SK-N-SH (cell line): ENCODE measurements around the gene TMX1. TPM values are rescaled to one million over a fixed set of nuclear protein-coding genes. Genes with fewer than 3 reads are reported as not detected.

Source experiments
- CTCF ChIA-PET: fragments of 300-600, 350-600 bp; formaldehyde crosslinking; extraction: SDS; loops from one replicate; lab custom pipeline; 2021; lab: Yijun Ruan, JAX
- POLR2A ChIA-PET: fragments of 350-600 bp; sonication (Branson Sonifier 250); formaldehyde crosslinking; extraction: SDS; loops from one replicate; lab custom pipeline; 2020; ENCODE audit warnings: antibody characterized with exemption, inconsistent platforms; lab: Yijun Ruan, JAX
- DNase-seq: peaks from one replicate; pipeline ENCODE4 v3.0.0; 2012
- H2AFZ ChIP-seq: fragments of 200-600 bp; sonication (generic); 2 replicates; pipeline ENCODE4 v1.8.1; 2016; ENCODE audit warnings: antibody characterized with exemption, mild to moderate bottlenecking, low read depth
- H3F3A ChIP-seq: fragments of 200-600 bp; sonication (generic); replicated peaks from 2 replicates; pipeline ENCODE3; 2016; ENCODE audit warnings: antibody characterized with exemption, mild to moderate bottlenecking; ENCODE audit not compliant: insufficient read depth
- H3K27ac ChIP-seq, 2 experiments: fragments of 200-500 bp in 1 of 2; fragments of 200-600 bp in 1 of 2; sonication (Bioruptor generic) in 1 of 2; sonication (generic), shearing (Covaris generic) in 1 of 2; 2 replicates each; pipeline versions ENCODE4 v1.5.1 to v1.6.1; 2014 to 2016; ENCODE audit warnings: low read depth in 2 of 2, inconsistent platforms in 1 of 2, low read length in 1 of 2, mild to moderate bottlenecking in 1 of 2, mixed read lengths in 1 of 2
- H3K27me3 ChIP-seq: fragments of 200-600 bp; sonication (generic), shearing (Covaris generic); 2 replicates; pipeline ENCODE4 v1.6.1; 2016; ENCODE audit warnings: mixed run types; ENCODE audit not compliant: insufficient read depth
- H3K36me3 ChIP-seq, 2 experiments: fragments of 200-500 bp in 1 of 2; fragments of 200-600 bp in 1 of 2; sonication (Bioruptor generic) in 1 of 2; sonication (generic) in 1 of 2; replicated peaks in 1 of 2; 2 replicates each; pipeline versions ENCODE3 to v1.5.1; 2014 to 2016; ENCODE audit warnings: low read length in 1 of 2, mild to moderate bottlenecking in 1 of 2; ENCODE audit not compliant: insufficient read depth in 2 of 2, control insufficient read depth in 1 of 2
- H3K4me1 ChIP-seq, 2 experiments: fragments of 200-500 bp in 1 of 2; fragments of 200-600 bp in 1 of 2; sonication (Bioruptor generic) in 1 of 2; sonication (generic), shearing (Covaris generic) in 1 of 2; 2 replicates each; pipeline versions ENCODE4 v1.5.1 to v1.6.1; 2014 to 2016; ENCODE audit warnings: low read depth in 1 of 2, low read length in 1 of 2, mixed run types in 1 of 2; ENCODE audit not compliant: insufficient read depth in 2 of 2, control insufficient read depth in 1 of 2
- H3K4me2 ChIP-seq: fragments of 200-600 bp; sonication (generic), shearing (Covaris generic); 2 replicates; pipeline ENCODE4 v1.6.1; 2017; ENCODE audit warnings: mixed run types
- H3K4me3 ChIP-seq, 2 experiments: fragments of 200-500 bp in 1 of 2; fragments of 200-600 bp in 1 of 2; sonication (Bioruptor generic) in 1 of 2; sonication (generic), shearing (Covaris generic) in 1 of 2; 2 replicates each; pipeline versions ENCODE4 v1.5.1 to v1.8.1; 2014 to 2016; ENCODE audit warnings: low read depth in 2 of 2, inconsistent platforms in 1 of 2, low read length in 1 of 2, mild to moderate bottlenecking in 1 of 2, mixed read lengths in 1 of 2, moderate library complexity in 1 of 2
- H3K79me2 ChIP-seq: fragments of 200-600 bp; sonication (generic); 2 replicates; pipeline ENCODE4 v1.8.1; 2017; ENCODE audit warnings: mild to moderate bottlenecking; ENCODE audit not compliant: insufficient read depth
- H3K9ac ChIP-seq: fragments of 200-600 bp; sonication (generic); 2 replicates; pipeline ENCODE4 v1.6.1; 2017; ENCODE audit warnings: mixed run types
- H3K9me2 ChIP-seq: fragments of 200-600 bp; sonication (generic); 2 replicates; pipeline ENCODE4 v1.6.1; 2017; ENCODE audit warnings: mixed run types
- H3K9me3 ChIP-seq: fragments of 200-600 bp; sonication (generic); 2 replicates; pipeline ENCODE4 v1.6.1; 2017; ENCODE audit warnings: mixed run types, mild to moderate bottlenecking, moderate library complexity
- H4K20me1 ChIP-seq: fragments of 200-600 bp; sonication (generic); 2 replicates; pipeline ENCODE4 v1.6.1; 2017; ENCODE audit warnings: mild to moderate bottlenecking, mixed run types; ENCODE audit not compliant: insufficient read depth
- CHD2 ChIP-seq: fragments of 150-350 bp; IDR thresholded peaks from 2 replicates; pipeline ENCODE4 v1.6.1; 2018; ENCODE audit warnings: low read length; ENCODE audit not compliant: partially characterized antibody
- EP300 ChIP-seq, 2 experiments: IDR thresholded peaks; 2 replicates each; pipeline versions ENCODE4 v1.4.0 to v1.6.1; 2012; ENCODE audit warnings: borderline replicate concordance in 1 of 2, low read depth in 1 of 2, low read length in 1 of 2
- EZH2phosphoT487 ChIP-seq: fragments of 200-600 bp; sonication (generic); IDR thresholded peaks from 2 replicates; pipeline ENCODE4 v1.6.1; 2017; ENCODE audit warnings: low read depth, mixed run types, mild to moderate bottlenecking, antibody characterized with exemption, moderate library complexity, borderline replicate concordance
- FOSL2 ChIP-seq: IDR thresholded peaks from 2 replicates; pipeline ENCODE4 v1.4.0; 2012; ENCODE audit warnings: low read depth, mild to moderate bottlenecking, moderate library complexity, borderline replicate concordance
- FOXJ3 ChIP-seq: sonication (generic); formaldehyde crosslinking; IDR thresholded peaks from 2 replicates; pipeline ENCODE4 v1.5.1; 2020; ENCODE audit warnings: mild to moderate bottlenecking, missing genetic modification reagents
- FOXM1 ChIP-seq: IDR thresholded peaks from 2 replicates; pipeline ENCODE4 v1.4.0; 2012; ENCODE audit warnings: low read depth, mild to moderate bottlenecking
- GABPA ChIP-seq: IDR thresholded peaks from 2 replicates; pipeline ENCODE4 v1.4.0; 2012; ENCODE audit warnings: low read depth, mild to moderate bottlenecking
- GATA2 ChIP-seq: sonication (generic); formaldehyde crosslinking; IDR thresholded peaks from 2 replicates; pipeline ENCODE4 v1.5.0; 2020; ENCODE audit warnings: mild to moderate bottlenecking, missing genetic modification reagents
- IRF3 ChIP-seq: fragments of 150-350 bp; IDR thresholded peaks from 2 replicates; pipeline ENCODE4 v1.6.1; 2016; ENCODE audit warnings: mild to moderate bottlenecking, low read depth, low read length
- JUND ChIP-seq: IDR thresholded peaks from 2 replicates; pipeline ENCODE4 v1.4.0; 2012
- MAX ChIP-seq: IDR thresholded peaks from 2 replicates; pipeline ENCODE4 v1.4.0; 2012; ENCODE audit warnings: low read depth
- MEF2A ChIP-seq: IDR thresholded peaks from 2 replicates; pipeline ENCODE4 v1.4.0; 2012; ENCODE audit warnings: low read depth, borderline replicate concordance
- NFIC ChIP-seq: IDR thresholded peaks from 2 replicates; pipeline ENCODE4 v1.4.0; 2012; ENCODE audit warnings: borderline replicate concordance
- RCOR1 ChIP-seq: fragments of 150-350 bp; IDR thresholded peaks from 2 replicates; pipeline ENCODE4 v1.6.1; 2017; ENCODE audit warnings: antibody characterized with exemption, low read length
- RFX5 ChIP-seq: IDR thresholded peaks from 2 replicates; pipeline ENCODE4 v1.6.1; 2012; ENCODE audit warnings: mild to moderate bottlenecking, improper control_type of control experiment, low read length
- RXRA ChIP-seq: IDR thresholded peaks from 2 replicates; pipeline ENCODE4 v1.4.0; 2012; ENCODE audit warnings: low read depth, mild to moderate bottlenecking, borderline replicate concordance
- SMC3 ChIP-seq: IDR thresholded peaks from 2 replicates; pipeline ENCODE4 v1.6.1; 2012; ENCODE audit warnings: low read depth, low read length, improper control_type of control experiment
- TCF12 ChIP-seq: IDR thresholded peaks from 2 replicates; pipeline ENCODE4 v1.4.0; 2012
- TEAD4 ChIP-seq: IDR thresholded peaks from 2 replicates; pipeline ENCODE4 v1.4.0; 2012; ENCODE audit warnings: mild to moderate bottlenecking, borderline replicate concordance; ENCODE audit not compliant: insufficient read depth
- USF1 ChIP-seq: IDR thresholded peaks from 2 replicates; pipeline ENCODE4 v1.4.0; 2012; ENCODE audit warnings: low read depth, borderline replicate concordance
- YY1 ChIP-seq: IDR thresholded peaks from 2 replicates; pipeline ENCODE4 v1.4.0; 2012; ENCODE audit warnings: low read depth, mild to moderate bottlenecking
- polyA plus RNA-seq, 3 experiments: library from polyadenylated mRNA; depleted of rRNA; stranded (reverse); fragments of >200 nt; gene quantifications; 2 replicates each; pipeline ENCODE4 v1.2.3, GENCODE V29; 2012
- TF ChIP-seq, protein P1 (sequence below): IDR thresholded peaks from 2 replicates; pipeline ENCODE4; 2012
- TF ChIP-seq, protein P2 (sequence below): fragments of 200-600 bp; sonication (generic); IDR thresholded peaks from 2 replicates; pipeline ENCODE4 v1.6.1; 2017; ENCODE audit warnings: antibody characterized with exemption, mild to moderate bottlenecking, moderate library complexity

TMX1 gene
- polyA plus RNA-seq, 1 of the 3 experiments (the other 2 are of a cell fraction): 16.1 TPM

- TF ChIP-seq EZH2phosphoT487 (no peak), FOXJ3 (CRISPR knock-in tag) (peak; percentile 94), IRF3 (no peak), EP300 (IDR thresholded peaks at IDR 0.05; ENCODE audit: borderline replicate concordance in 1 of 2, low read depth in 1 of 2, low read length in 1 of 2) (peak in 1 of 2 experiments; percentile 95; a peak in 2 of 4 replicates), CHD2 (peak; percentile 66), RFX5 (no peak), FOSL2 (no peak), MEF2A (no peak), USF1 (no peak), TCF12 (peak; percentile 62), NFIC (no peak), RXRA (no peak), GABPA (no peak), GATA2 (CRISPR knock-in tag) (peak; percentile 95), TEAD4 (0 out of 2 replicates have a peak, but pooled peaks have one; percentile 46), FOXM1 (no peak), YY1 (no peak), JUND (no peak)
- TF ChIP-seq, protein P1, sequence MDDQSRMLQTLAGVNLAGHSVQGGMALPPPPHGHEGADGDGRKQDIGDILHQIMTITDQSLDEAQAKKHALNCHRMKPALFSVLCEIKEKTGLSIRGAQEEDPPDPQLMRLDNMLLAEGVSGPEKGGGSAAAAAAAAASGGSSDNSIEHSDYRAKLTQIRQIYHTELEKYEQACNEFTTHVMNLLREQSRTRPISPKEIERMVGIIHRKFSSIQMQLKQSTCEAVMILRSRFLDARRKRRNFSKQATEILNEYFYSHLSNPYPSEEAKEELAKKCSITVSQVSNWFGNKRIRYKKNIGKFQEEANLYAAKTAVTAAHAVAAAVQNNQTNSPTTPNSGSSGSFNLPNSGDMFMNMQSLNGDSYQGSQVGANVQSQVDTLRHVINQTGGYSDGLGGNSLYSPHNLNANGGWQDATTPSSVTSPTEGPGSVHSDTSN: no peak
Observed at GRCh38 chr14:51228890-51229289, 11.2 kb upstream of the TMX1 start (continued).

- CTCF ChIA-PET: no interaction called here
Observed at GRCh38 chr14:51236314-51236713, 3.7 kb upstream of the TMX1 start.

More at GRCh38 chr14:51236314-51236713, 3.7 kb upstream of the TMX1 start:
- no peak for TF ChIP-seq RCOR1
- no peak for TF ChIP-seq SMC3
- no peak for TF ChIP-seq GATA2 (CRISPR knock-in tag)
- TF ChIP-seq, protein P2, sequence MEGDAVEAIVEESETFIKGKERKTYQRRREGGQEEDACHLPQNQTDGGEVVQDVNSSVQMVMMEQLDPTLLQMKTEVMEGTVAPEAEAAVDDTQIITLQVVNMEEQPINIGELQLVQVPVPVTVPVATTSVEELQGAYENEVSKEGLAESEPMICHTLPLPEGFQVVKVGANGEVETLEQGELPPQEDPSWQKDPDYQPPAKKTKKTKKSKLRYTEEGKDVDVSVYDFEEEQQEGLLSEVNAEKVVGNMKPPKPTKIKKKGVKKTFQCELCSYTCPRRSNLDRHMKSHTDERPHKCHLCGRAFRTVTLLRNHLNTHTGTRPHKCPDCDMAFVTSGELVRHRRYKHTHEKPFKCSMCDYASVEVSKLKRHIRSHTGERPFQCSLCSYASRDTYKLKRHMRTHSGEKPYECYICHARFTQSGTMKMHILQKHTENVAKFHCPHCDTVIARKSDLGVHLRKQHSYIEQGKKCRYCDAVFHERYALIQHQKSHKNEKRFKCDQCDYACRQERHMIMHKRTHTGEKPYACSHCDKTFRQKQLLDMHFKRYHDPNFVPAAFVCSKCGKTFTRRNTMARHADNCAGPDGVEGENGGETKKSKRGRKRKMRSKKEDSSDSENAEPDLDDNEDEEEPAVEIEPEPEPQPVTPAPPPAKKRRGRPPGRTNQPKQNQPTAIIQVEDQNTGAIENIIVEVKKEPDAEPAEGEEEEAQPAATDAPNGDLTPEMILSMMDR: no peak
- no peak for TF ChIP-seq MAX
- TF ChIP-seq USF1: no peak
- no peak for TF ChIP-seq MEF2A
- no peak for TF ChIP-seq FOXM1
- no peak for TF ChIP-seq JUND
- no peak for TF ChIP-seq CHD2
- no peak overlapping the region for H2AFZ ChIP-seq
- H3K27me3 ChIP-seq: no peaks in the 10 kb centered on the region
- no peak overlapping the region for H3K9ac ChIP-seq
- no peaks in the 10 kb centered on the region for H3F3A ChIP-seq
- no peak for DNase-seq
- H3K36me3 ChIP-seq: no peaks in the 10 kb centered on the region
- POLR2A ChIA-PET: no interaction called here
- H4K20me1 ChIP-seq: no peaks in the 10 kb centered on the region
- H3K27ac ChIP-seq: no peak overlapping the region
- peaks cover 13% of the 10 kb centered on the region for H3K79me2 ChIP-seq
- H3K4me1 ChIP-seq: peaks cover 0 to under 1% of the 10 kb centered on the region in 2 experiments; a peak in 2 of 4 replicates
- H3K4me3 ChIP-seq: no peak overlapping the region
- H3K9me2 ChIP-seq: no peaks in the 10 kb centered on the region
- H3K4me2 ChIP-seq: no peak overlapping the region
- H3K9me3 ChIP-seq: no peaks in the 10 kb centered on the region
